ENCODE data around the gene PFDN4.

PFDN4 gene

GRCh38 chr20:54200487-54201267 lies 7.2 kb upstream of the PFDN4 start:
- no peak for DNase-seq (ENCODE audit: low read depth)

- DNase-seq (ENCODE audit: low read depth): no peak
Measured at GRCh38 chr20:54201268-54201846, 6.5 kb upstream of the PFDN4 start.

DNA sequence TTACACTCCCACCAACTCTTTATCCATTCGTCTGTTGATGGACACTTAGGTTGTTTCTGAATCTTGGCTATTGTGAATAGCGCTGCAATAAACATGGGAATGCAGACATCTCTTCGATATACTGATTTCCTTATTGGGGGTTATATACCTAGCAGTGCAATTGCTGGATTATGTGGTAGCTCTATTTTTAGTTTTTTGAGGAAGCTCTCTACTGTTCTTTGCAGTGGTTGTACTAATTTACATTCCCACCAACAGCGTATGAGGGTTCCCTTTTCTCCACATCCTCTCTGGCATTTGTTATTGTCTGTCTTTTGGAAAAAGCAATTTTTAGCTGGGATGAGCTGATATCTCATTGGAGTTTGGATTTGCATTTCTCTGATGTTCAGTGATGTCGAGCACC lies 4.6 kb upstream of the PFDN4 start:
- DNase-seq (ENCODE audit: low read depth): no peak

- DNase-seq (ENCODE audit: low read depth): no peak
Measured at GRCh38 chr20:54204063-54204462, 3.8 kb upstream of the PFDN4 start.

- no peak for DNase-seq (ENCODE audit: low read depth)
Measured at GRCh38 chr20:54204481-54204880, 3.4 kb upstream of the PFDN4 start.

GRCh38 chr20:54205450-54205849 lies 2.4 kb upstream of the PFDN4 start:
- no peak for DNase-seq (ENCODE audit: low read depth)

DNA sequence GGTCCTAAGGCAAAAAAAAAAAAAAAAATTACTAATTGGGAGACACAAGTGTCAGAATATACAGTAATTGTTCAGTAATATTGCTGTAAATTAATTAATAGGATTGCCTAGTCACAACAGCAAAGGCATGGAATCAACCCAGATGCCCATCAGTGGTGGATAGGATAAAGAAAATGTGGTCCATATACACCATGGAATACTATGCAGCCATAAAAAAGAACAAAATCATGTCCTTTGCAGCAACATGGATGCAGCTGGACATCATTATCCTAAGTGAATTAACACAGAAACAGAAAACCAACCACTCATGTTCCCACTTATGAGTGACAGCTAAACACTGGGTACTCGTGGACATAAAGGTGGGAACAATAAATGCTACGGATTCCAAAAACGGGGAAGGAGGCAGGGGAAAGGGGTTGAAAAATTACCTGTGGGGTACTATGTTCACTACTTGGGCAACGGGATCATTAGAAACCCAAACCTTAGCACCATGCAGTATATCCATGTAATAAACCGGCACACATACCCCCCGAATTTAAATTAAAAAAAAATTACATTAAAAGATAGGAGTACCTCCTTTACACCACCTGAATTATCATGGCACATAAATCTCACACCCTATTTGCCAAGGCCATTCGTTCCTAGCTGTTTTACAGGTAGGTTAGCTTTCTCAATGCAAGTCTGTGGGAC lies 689 bp upstream of the PFDN4 start:
- no peak for DNase-seq (ENCODE audit: low read depth)

DNA sequence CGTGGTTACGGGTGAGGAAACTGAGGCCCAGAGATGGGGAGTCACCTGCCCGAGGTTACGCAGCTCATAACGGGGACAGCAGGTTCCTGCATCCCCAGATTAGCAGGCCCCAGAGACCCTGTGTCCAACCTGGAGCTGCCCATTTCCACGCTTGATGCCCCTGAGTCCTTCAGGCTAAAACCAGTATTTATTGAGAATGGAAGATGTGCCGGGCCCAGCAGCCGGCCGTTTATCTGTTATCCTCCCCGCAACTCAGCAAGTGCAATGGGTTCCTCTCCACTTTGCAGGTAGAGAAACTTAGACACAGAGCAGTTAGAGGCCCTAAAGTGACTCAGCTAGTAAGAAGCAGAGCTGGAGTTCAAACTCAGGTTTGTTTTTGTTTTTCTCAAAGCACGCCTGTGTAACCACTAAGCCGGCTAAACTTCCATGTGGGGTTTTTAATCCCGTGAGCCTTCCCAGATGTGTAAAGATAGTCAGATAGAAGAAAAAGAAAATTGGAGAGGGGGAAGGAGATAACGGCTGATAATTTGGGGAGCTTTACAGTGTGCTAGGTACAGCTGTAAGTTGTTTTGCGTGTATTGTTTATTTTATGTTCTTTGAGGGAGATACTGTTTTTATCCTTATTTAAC lies 775 bp downstream of the PFDN4 start:
- DNase-seq (ENCODE audit: low read depth): no peak

GRCh38 chr20:54209216-54209813 lies 1.4 kb downstream of the PFDN4 start:
- DNase-seq (ENCODE audit: low read depth): no peak

- DNase-seq (ENCODE audit: low read depth): no peak
Measured at GRCh38 chr20:54212226-54212625, 4.3 kb downstream of the PFDN4 start.

- no peak for DNase-seq (ENCODE audit: low read depth)
Measured at GRCh38 chr20:54212871-54213270, 5.0 kb downstream of the PFDN4 start.

GRCh38 chr20:54214566-54214965 lies 6.7 kb downstream of the PFDN4 start:
- DNase-seq (ENCODE audit: low read depth): no peak

GRCh38 chr20:54215157-54215789 lies 7.4 kb downstream of the PFDN4 start:
- DNase-seq (ENCODE audit: low read depth): no peak

DNA sequence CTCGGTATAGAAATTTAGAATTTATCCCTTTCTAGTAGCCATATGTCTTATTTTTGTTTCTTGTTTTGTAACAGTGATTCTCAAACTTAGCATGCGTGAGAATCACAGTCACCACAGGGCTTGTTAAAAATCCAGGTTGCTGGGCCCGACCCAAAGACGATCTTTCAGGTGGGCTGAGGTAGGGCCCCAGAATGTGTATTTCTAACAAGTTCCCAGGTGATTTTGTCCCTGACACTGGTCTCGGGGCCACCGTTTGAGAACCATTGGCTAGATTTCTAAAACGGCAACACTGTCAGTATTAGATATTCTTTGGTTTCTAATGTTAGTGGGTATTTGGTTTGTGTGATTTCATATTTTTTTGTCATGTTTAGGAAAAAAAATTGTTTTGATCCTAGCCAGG lies 9.9 kb downstream of the PFDN4 start:
- DNase-seq (ENCODE audit: low read depth): no peak

GRCh38 chr20:54218470-54218869 lies 10.6 kb downstream of the PFDN4 start:
- DNase-seq (ENCODE audit: low read depth): no peak

GRCh38 chr20:54219751-54220426 lies 12.0 kb downstream of the PFDN4 start:
- DNase-seq (ENCODE audit: low read depth): no peak

DNA sequence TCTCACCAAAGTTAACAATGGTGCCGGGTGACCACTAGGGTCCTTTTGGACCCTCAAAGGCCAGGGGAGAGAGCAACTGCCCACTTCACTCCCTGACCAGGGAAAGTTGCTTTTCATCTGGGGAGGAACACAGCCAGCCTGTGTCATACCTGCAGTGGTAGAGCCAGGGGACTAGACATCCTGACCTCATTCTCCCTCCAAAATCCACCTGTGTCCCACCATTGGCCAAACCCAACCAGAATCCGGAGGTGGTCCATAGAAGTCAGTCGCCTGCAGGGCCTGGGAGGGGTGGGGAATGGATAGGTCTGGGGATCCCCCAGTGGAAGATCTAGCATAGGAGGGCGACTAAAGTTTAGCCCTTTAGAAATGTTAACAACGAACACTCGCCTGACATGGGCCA lies 12.8 kb downstream of the PFDN4 start:
- no peak for DNase-seq (ENCODE audit: low read depth)

DNA sequence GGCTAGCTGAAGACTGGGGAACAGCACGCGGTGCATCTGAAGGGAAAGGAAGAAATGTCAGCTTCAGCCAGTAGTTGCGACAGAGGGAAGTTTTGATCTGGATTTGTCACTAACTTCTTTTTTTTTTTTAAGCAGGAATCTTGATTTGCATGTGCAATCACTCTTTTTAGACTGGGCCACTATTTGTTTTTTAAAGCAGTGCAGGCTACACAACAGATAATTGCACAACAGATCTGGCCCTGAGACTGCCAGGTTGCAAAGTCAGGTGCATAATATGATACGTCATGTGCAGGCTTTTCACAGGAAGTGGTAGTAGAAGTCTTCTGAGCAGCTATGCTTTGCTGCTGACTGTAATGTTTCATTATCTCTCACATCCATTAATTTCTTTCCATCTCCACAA lies 13.5 kb downstream of the PFDN4 start:
- DNase-seq (ENCODE audit: low read depth): no peak

GRCh38 chr20:54221996-54222890 lies 14.4 kb downstream of the PFDN4 start:
- no peak for DNase-seq (ENCODE audit: low read depth)

DNA sequence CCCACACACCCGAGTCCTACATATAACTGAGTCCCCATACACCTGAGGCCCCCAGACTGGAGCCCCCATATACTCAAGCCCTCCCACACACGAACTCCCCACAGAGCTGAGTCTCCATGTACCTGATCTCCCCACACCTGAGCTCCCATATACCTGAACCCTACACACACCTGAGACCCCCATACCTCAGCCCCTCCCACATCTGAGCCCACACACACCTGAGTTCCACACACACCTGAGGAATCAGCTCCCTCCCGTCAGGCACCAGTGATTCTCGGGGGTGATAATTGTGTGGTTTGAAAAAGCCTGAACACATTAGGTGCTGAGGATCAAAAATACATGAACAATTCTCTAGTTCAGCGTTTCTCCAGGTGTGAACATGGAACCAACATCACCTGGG lies 15.4 kb downstream of the PFDN4 start:
- no peak for DNase-seq (ENCODE audit: low read depth)
